GM19023 (cell line): ENCODE results near the gene PAPOLA.
"Not testable (repeated sequence)": the region's sequence is repeated elsewhere in the genome, so short reads cannot be mapped to it uniquely, and the experiment has no call there.

ENCODE experiments used
- ATAC-seq: cut with Tn5 transposase; IDR thresholded peaks from one replicate; pipeline ENCODE4 v1.9.1; 2021; ENCODE audit warnings: mild to moderate bottlenecking, moderate library complexity; ENCODE audit not compliant: unreplicated experiment

Gene PAPOLA

DNA sequence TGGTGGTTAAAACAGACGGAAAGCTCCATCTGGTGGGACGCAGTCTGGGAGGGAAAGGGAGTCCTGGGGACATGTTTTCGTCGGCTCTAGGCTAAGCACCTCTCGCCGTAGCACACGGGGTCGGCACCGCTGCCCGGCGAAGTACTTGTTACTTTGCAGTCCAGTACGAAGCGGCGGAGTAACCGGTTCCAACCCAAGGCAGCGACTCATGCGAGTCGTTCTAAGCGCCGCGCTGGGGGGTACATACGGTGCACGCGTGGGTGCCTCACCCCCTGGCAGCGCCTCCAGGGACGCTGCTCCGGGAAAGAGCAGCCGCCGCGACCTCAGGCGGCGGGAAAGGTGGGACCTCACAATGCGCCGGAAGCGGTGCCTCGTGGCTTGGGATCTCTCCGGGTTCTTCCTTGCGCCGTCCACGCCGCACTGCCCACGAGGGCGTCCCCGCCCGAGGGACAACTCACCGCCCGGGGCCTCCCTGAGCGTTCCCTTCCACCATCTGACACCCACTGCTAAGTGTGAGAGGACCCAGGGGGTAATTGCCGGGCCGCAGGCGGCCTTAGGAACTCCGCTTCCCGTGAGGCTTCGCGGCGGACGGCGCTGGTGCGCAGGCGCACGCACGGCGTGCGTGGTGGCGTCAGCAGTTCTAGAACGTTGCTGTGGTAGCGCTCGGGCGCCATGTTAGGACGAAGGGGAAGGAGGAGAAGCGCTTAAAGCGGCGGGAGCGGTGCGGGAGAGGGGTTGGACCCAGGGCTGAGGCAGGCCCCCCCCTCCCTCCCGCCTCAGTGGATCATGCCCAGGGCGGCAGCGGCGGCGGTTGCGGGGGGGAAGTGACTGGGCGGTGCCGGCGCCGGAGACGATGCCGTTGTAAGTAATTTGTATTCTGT is at the start of gene PAPOLA:
TSS of gene PAPOLA (plus strand) at position 643 of the 881 bp plus-strand sequence. CDS start at position 854, 211 bp downstream.
- peak; percentile 90 for ATAC-seq

DNA sequence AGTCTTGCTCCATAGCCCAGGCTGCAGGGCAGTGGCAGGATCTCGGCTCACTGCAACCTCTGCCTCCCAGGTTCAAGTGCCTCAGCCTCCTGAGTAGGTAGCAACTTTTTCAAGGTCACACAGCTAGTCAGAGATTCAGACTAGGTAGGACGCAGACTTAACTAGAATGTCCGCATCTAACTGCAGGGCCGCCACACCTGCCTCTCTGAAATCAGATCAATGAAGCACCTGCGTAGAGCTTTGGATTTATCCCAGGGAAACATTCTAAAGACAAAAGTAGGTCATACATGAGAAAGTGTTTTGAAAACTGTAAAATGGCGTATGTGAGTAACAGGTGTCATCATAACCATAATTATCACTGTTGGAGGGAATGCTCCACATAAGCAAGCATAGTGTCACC is 49.5 kb upstream of the PAPOLA start:
- no peak for ATAC-seq

GRCh38 chr14:96455588-96455987 is 46.6 kb upstream of the PAPOLA start:
- no peak for ATAC-seq

DNA sequence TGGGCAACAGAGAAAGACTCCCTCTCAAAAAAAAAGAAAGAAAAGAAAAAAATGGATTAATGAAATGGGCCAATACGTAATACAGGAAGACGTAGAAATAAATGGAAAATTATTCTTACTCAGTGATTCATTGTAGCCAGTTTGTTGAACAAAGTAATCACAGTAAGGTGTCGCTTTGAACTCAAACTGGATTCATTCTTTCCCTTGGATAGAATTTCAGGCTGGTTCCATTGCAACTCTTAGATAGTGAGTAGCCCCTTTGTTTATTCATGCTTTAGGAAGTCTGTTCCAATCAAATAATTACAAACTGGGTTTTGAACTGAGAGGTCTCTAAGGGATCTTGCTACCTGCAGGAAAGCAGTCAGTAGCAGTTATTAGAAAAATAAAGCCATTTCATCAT is 42.3 kb upstream of the PAPOLA start:
- no peak for ATAC-seq

GRCh38 chr14:96461950-96462798 is 40.0 kb upstream of the PAPOLA start:
- no peak for ATAC-seq

DNA sequence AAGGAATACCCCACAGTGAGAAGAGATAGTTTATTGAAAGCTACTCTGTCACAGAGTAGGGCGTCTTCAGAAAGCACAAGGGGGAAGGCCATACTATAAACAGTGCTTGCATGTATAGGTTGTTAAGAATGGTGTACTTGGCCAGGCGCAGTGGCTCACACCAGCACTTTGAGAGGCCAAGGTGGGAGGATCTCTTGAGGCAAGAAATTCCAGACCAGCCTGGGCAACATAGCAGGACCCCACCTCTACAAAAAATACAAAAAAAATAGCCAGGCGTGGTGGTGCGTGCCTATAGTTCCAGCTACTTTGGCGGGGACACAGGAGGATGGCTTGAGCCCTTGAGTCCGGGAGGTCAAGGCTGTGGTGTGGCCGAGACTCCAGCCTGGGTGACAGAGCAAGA is 38.0 kb upstream of the PAPOLA start:
- no peak for ATAC-seq

GRCh38 chr14:96466918-96467317 is 35.3 kb upstream of the PAPOLA start:
- ATAC-seq: no peak

- no peak for ATAC-seq
These were observed 31.9 kb upstream of the PAPOLA start for GRCh38 chr14:96470331-96470730.

DNA sequence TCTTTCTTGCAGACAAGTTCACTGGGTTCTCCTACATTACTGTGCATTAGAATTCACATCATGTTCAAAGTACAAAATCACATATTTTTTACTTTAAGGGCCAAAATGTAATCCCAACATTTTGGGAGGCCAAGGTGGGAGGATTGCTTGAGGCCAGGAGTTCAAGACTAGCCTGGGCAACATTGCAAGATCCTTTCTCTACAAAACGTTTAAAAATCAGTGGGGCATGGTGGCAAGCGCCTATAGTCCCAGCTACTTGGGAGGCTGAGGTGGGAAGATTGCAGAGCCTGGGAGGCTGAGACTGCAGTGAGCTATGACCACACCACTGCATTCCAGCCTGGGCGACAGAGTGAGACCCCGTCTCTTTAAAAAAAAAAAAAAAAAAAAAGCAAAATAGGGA is 31.2 kb upstream of the PAPOLA start:
- ATAC-seq: not testable (repeated sequence)

DNA sequence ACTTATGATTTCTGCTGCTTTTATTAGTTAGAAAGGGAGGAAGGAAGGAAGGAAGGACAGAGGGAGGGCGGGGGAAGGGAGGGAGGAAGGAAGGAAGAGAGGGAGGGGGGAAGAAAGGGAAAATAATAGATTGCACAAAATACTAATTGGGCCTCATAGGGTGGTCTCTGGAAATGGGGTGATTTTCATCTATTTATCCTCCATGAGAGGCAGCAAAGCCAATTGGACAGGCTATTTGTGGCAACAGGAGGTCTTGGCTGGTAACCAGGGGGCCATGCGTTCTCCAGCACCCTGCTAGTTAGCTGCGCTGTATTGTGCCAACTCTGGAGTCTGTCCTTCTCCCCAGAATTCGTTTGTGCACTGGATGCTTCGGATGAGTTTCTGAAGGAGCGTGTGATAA is 24.1 kb upstream of the PAPOLA start:
- ATAC-seq: no peak

DNA sequence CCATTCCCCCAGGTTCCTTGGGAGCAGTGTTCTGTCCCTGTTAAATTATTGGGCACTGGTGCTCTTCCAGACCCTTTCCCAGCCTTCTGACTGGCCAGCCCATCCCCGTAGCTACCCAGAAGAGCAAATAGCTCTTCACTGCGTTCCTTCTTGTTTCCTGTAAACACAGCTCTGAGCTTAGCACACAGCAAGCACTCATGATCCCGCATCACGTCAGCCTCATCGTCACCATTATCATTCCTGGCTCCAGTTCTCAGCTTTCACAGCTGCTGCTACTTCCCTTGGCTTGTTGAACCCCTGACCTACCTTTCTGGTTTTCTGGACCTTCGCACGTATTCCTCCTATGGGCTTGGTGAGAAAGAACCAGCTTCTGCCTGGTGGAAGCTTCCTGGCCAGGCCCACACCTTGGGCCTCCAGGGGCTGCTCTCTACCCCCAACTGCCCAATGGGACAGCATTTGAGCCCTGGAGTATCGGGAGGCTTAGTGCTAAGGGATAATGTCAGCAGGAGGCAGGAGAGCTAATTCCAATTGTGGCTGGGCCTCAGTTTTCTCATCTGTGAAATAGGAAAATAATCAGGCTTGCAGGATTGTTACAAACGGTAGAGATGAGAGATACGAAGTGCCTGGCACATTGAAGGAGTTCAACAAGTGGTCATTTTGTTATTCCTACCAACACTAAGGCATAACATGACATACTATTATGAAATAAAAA is 22.6 kb upstream of the PAPOLA start:
- no peak for ATAC-seq

GRCh38 chr14:96481731-96482314 is 20.4 kb upstream of the PAPOLA start:
- no peak for ATAC-seq

- no peak for ATAC-seq
These were observed 19.2 kb upstream of the PAPOLA start for GRCh38 chr14:96482986-96483385.

DNA sequence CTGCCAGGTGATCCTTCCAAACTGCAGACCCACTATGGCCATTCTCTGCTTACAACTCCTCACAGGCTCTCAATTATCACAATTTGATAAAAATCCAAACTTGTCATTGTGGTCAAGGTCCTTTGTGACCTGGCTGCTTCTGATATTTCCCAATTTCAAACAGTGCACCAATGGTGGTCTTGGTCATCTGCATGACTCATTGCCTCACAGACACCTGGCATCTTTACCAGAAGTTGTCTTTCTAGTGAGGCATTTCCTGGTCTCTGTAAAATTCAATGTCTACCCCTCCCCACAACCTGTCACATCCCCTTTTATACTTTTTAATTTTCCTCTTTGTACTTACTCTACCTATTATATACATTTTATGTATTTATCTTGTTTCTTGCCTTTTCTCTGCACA is 17.8 kb upstream of the PAPOLA start:
- ATAC-seq: no peak

DNA sequence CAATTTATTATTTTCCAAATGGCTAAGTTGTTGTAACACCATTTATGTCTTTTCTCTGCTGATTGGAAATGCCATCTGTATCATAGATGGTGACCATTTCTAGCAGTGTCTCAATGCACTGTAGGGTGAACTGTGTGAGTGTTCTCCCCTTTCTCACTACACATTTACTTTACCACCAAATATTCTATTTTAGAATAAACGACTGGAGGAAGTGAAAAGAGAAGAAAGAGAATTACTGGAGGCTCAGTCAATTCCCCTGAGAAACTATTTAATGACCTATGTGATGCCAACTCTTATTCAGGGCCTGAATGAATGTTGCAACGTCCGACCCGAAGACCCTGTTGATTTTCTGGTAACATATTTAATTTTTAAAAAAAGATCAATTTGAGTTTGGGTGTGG is 15.5 kb upstream of the PAPOLA start:
- ATAC-seq: no peak

DNA sequence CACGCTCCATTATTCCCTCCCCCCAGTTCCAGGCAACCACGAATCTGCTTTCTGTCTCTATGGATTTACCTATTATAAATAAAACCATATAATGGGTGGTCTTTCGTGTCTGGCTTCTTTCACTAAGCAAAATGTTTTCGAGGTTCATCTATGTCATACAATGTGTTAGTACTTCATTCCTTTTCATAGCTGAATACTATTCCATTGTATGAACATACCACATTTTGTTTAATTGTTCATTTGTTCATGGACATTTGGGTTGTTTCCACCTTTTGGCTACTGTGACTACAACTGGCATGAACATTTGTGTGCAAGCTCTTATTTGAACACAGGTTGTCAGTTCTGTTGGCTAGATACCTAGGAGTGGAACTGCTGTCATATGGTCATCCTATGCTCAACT is 12.9 kb upstream of the PAPOLA start:
- ATAC-seq: no peak

GRCh38 chr14:96493178-96493577 is 9.0 kb upstream of the PAPOLA start:
- no peak for ATAC-seq

GRCh38 chr14:96494331-96494730 is 7.9 kb upstream of the PAPOLA start:
- no peak for ATAC-seq

- ATAC-seq: peak; percentile 29
These were observed 5.1 kb upstream of the PAPOLA start for GRCh38 chr14:96497087-96497486.

- ATAC-seq: no peak
These were observed 4.6 kb upstream of the PAPOLA start for GRCh38 chr14:96497586-96497985.

DNA sequence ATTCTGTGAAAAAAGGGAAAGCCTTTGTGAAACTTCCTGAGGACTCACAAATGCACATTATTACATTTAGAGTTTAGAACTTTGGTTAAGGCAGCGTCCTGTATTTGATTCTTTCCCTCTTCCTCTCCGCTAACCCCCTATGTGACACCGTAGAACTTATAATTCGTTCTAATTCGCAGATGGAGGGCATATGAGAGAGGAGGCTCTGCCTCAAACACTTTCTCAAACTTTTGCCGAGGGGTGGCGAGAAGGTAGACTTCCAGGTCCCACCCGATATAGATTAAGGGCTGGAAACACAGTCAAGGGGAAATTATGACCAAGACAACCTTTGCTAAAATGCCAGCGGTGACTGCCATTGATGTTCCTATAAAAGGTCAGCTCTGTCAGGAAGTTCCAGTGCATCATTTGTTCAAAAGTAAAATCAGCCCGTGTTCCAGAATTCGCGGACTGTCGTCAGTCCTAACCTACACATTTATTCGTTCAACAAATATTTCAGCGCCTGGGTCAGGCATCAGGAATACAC is 904 bp upstream of the PAPOLA start:
- ATAC-seq: no peak
